ENCODE data around the gene FNBP1L.

FNBP1L gene

DNA sequence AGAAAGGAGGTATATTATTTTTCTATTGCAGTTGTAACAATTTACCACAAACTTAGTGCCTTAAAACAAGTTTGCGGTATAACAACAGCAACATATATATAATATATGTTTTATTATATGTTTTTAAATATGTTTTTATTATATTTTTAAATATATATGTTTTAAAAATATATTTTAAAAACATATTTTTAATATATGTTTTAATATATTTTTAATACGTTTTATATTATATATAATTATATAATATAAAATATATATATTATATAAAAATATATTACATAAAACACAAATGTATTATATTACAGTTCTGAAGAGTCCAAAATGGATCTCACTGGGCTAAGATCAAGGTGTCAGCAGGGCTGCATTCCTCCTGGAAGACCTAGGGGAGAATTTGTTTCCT is 27.5 kb upstream of the FNBP1L start:
- Histone ChIP-seq H3K9me3 (ENCODE audit: low read depth, low read length) (no peaks in the 10 kb centered on the region), H3K9ac (ENCODE audit: insufficient read length) (no peak overlapping the region), H3K36me3 (ENCODE audit: insufficient read depth, low read length) (no peaks in the 10 kb centered on the region), H3K4me3 (no peak overlapping the region), H3K27ac (no peak overlapping the region)
- TF ChIP-seq EZH2 (IDR thresholded peaks at IDR 0.05) (no peak), FOXP2 (optimal IDR thresholded peaks at IDR 0.05; ENCODE audit: control extremely low read depth, extremely low read length, insufficient read depth) (no peak), POLR2AphosphoS5 (IDR thresholded peaks at IDR 0.05; ENCODE audit: borderline replicate concordance, low read depth, low read length) (no peak)
- no peak for DNase-seq (ENCODE audit: low read depth, low spot score)

- TF ChIP-seq FOXP2 (optimal IDR thresholded peaks at IDR 0.05; ENCODE audit: control extremely low read depth, extremely low read length, insufficient read depth) (no peak), EZH2 (IDR thresholded peaks at IDR 0.05) (no peak), POLR2AphosphoS5 (IDR thresholded peaks at IDR 0.05; ENCODE audit: borderline replicate concordance, low read depth, low read length) (no peak)
Observed at GRCh38 chr1:93426181-93426580, 21.7 kb upstream of the FNBP1L start.

GRCh38 chr1:93427656-93428055 is 20.3 kb upstream of the FNBP1L start:
- H3K9me3 ChIP-seq (ENCODE audit: low read depth, low read length) = no peaks in the 10 kb centered on the region
- TF ChIP-seq EZH2 (IDR thresholded peaks at IDR 0.05) (no peak), POLR2AphosphoS5 (IDR thresholded peaks at IDR 0.05; ENCODE audit: borderline replicate concordance, low read depth, low read length) (no peak), FOXP2 (optimal IDR thresholded peaks at IDR 0.05; ENCODE audit: control extremely low read depth, extremely low read length, insufficient read depth) (no peak)
- H3K4me3 ChIP-seq = no peak overlapping the region
- H3K27ac ChIP-seq = no peak overlapping the region
- H3K9ac ChIP-seq (ENCODE audit: insufficient read length) = no peak overlapping the region
- DNase-seq (ENCODE audit: low read depth, low spot score) = no peak
- H3K36me3 ChIP-seq (ENCODE audit: insufficient read depth, low read length) = no peaks in the 10 kb centered on the region

More at GRCh38 chr1:93426181-93426580, 21.7 kb upstream of the FNBP1L start:
- Histone ChIP-seq H3K9ac (ENCODE audit: insufficient read length) (no peak overlapping the region), H3K36me3 (ENCODE audit: insufficient read depth, low read length) (no peaks in the 10 kb centered on the region), H3K9me3 (ENCODE audit: low read depth, low read length) (no peaks in the 10 kb centered on the region), H3K27ac (no peak overlapping the region), H3K4me3 (no peak overlapping the region)
- DNase-seq (ENCODE audit: low read depth, low spot score) = no peak

DNA sequence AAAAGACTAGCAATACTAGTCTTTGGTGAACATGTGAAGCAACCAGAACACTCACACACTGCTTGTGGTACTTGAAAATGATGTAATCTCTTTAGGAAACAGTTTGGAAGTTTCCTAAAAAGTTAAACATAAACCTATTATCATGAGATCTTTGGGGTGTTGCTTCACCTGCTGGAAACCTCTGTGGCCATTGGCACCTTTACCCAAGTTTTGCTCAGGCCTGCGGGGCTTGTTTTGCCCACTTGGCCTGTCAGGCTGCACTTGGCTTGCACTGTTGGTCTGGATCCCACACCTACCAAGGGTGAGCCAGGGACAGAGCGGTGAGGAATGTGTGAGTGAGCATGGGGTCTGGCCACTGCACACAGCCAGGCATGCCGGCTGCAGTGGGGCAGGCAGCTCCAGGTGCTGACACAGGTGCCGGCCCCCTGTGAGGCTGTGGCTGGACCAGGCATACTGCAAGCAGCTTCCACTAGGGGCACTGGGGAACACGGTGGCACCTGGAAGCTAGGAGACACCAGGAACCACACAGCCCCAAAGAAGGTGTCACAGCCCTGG is 14.4 kb upstream of the FNBP1L start:
- Histone ChIP-seq H3K9ac (ENCODE audit: insufficient read length) (no peak overlapping the region), H3K27ac (no peak overlapping the region), H3K4me3 (no peak overlapping the region), H3K9me3 (ENCODE audit: low read depth, low read length) (no peaks in the 10 kb centered on the region), H3K36me3 (ENCODE audit: insufficient read depth, low read length) (no peaks in the 10 kb centered on the region)
- no peak for TF ChIP-seq FOXP2 (optimal IDR thresholded peaks at IDR 0.05; ENCODE audit: control extremely low read depth, extremely low read length, insufficient read depth)
- no peak for TF ChIP-seq EZH2 (IDR thresholded peaks at IDR 0.05)
- no peak for DNase-seq (ENCODE audit: low read depth, low spot score)

GRCh38 chr1:93434088-93434487 is 13.8 kb upstream of the FNBP1L start:
- Histone ChIP-seq H3K27ac (no peak overlapping the region), H3K36me3 (ENCODE audit: insufficient read depth, low read length) (no peaks in the 10 kb centered on the region), H3K9ac (ENCODE audit: insufficient read length) (no peak overlapping the region), H3K4me3 (no peak overlapping the region), H3K9me3 (ENCODE audit: low read depth, low read length) (no peaks in the 10 kb centered on the region)
- TF ChIP-seq POLR2AphosphoS5 (IDR thresholded peaks at IDR 0.05; ENCODE audit: borderline replicate concordance, low read depth, low read length) (no peak), FOXP2 (optimal IDR thresholded peaks at IDR 0.05; ENCODE audit: control extremely low read depth, extremely low read length, insufficient read depth) (no peak), EZH2 (IDR thresholded peaks at IDR 0.05) (no peak)
- DNase-seq (ENCODE audit: low read depth, low spot score) = no peak

DNA sequence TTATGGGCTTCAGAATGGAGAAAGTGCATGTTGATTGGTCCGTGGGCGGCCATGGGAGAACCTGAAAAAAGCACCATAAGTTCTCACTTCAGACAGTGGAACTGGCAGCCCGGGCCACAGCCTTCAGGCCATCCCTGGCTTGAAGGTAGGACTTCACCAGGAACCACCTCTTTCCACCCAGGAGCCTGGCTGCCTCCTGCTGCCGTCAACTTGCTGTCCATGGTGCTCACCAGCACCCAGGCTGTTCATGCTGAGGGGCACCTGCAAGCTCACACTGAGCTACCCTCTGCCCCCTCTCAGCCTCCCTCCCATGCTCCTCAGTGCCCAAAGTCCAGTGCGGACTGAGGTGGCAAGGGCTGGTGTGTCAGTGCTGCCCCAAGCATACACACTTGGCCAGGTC is 12.9 kb upstream of the FNBP1L start:
- no peak for DNase-seq (ENCODE audit: low read depth, low spot score)
- Histone ChIP-seq H3K4me3 (no peak overlapping the region), H3K27ac (no peak overlapping the region), H3K9ac (ENCODE audit: insufficient read length) (no peak overlapping the region), H3K36me3 (ENCODE audit: insufficient read depth, low read length) (no peaks in the 10 kb centered on the region), H3K9me3 (ENCODE audit: low read depth, low read length) (no peaks in the 10 kb centered on the region)
- TF ChIP-seq FOXP2 (optimal IDR thresholded peaks at IDR 0.05; ENCODE audit: control extremely low read depth, extremely low read length, insufficient read depth) (no peak), EZH2 (IDR thresholded peaks at IDR 0.05) (no peak), POLR2AphosphoS5 (IDR thresholded peaks at IDR 0.05; ENCODE audit: borderline replicate concordance, low read depth, low read length) (no peak)

- DNase-seq (ENCODE audit: low read depth, low spot score) = no peak
- H3K36me3 ChIP-seq (ENCODE audit: insufficient read depth, low read length) = no peaks in the 10 kb centered on the region
- no peak overlapping the region for H3K27ac ChIP-seq
- no peak overlapping the region for H3K4me3 ChIP-seq
- H3K9ac ChIP-seq (ENCODE audit: insufficient read length) = no peak overlapping the region
- TF ChIP-seq POLR2AphosphoS5 (IDR thresholded peaks at IDR 0.05; ENCODE audit: borderline replicate concordance, low read depth, low read length) = no peak
- no peaks in the 10 kb centered on the region for H3K9me3 ChIP-seq (ENCODE audit: low read depth, low read length)
Observed at GRCh38 chr1:93435443-93435842, 12.5 kb upstream of the FNBP1L start.

DNA sequence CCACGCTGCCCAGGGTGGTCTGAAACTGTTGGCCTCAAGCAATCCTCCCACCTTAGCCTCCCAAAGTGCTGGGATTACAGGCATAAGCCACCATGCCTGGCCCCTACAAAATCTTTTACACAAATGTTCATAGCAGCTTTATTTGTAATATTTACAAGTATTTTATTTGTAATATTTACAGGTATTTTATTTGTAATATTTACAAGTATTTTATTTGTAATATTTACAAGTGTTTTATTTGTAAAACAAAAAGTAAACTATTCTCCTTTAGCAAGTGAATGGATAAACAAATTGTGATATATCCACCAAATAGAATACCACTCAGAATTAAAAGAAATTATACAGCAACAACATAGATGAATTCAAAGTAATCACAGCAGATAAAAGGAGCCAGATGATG is 11.4 kb upstream of the FNBP1L start:
- Histone ChIP-seq H3K27ac (no peak overlapping the region), H3K9me3 (ENCODE audit: low read depth, low read length) (no peaks in the 10 kb centered on the region), H3K9ac (ENCODE audit: insufficient read length) (no peak overlapping the region), H3K36me3 (ENCODE audit: insufficient read depth, low read length) (no peaks in the 10 kb centered on the region), H3K4me3 (no peak overlapping the region)
- DNase-seq (ENCODE audit: low read depth, low spot score) = no peak
- no peak for TF ChIP-seq FOXP2 (optimal IDR thresholded peaks at IDR 0.05; ENCODE audit: control extremely low read depth, extremely low read length, insufficient read depth)
- no peak for TF ChIP-seq EZH2 (IDR thresholded peaks at IDR 0.05)

GRCh38 chr1:93437976-93438605 is 9.8 kb upstream of the FNBP1L start:
- no peak overlapping the region for H3K27ac ChIP-seq
- peak; percentile 45 for DNase-seq (ENCODE audit: low read depth, low spot score)
- TF ChIP-seq FOXP2 (optimal IDR thresholded peaks at IDR 0.05; ENCODE audit: control extremely low read depth, extremely low read length, insufficient read depth) = no peak
- no peak for TF ChIP-seq EZH2 (IDR thresholded peaks at IDR 0.05)
- TF ChIP-seq POLR2AphosphoS5 (IDR thresholded peaks at IDR 0.05; ENCODE audit: borderline replicate concordance, low read depth, low read length) = no peak
- H3K4me3 ChIP-seq = no peak overlapping the region
- H3K9ac ChIP-seq (ENCODE audit: insufficient read length) = no peak overlapping the region
- no peaks in the 10 kb centered on the region for H3K9me3 ChIP-seq (ENCODE audit: low read depth, low read length)
- no peaks in the 10 kb centered on the region for H3K36me3 ChIP-seq (ENCODE audit: insufficient read depth, low read length)

Measured in SK-N-MC (cell line).